OCI-LY3 (cell line): ENCODE results near the gene SLC25A23.

Source experiments
- EZH2phosphoT487 ChIP-seq: fragments of 200-600 bp; shearing (Covaris generic); IDR thresholded peaks from 2 replicates; pipeline ENCODE4 v1.6.1; 2018; ENCODE audit warnings: antibody characterized with exemption, mixed run types, low read depth
- TF ChIP-seq, protein P1 (sequence below): fragments of 200-600, 300-600 bp; sonication (generic); IDR thresholded peaks from 2 replicates; pipeline ENCODE4 v1.5.1; 2014; ENCODE audit warnings: antibody characterized with exemption, low read length, low read depth

DNA sequence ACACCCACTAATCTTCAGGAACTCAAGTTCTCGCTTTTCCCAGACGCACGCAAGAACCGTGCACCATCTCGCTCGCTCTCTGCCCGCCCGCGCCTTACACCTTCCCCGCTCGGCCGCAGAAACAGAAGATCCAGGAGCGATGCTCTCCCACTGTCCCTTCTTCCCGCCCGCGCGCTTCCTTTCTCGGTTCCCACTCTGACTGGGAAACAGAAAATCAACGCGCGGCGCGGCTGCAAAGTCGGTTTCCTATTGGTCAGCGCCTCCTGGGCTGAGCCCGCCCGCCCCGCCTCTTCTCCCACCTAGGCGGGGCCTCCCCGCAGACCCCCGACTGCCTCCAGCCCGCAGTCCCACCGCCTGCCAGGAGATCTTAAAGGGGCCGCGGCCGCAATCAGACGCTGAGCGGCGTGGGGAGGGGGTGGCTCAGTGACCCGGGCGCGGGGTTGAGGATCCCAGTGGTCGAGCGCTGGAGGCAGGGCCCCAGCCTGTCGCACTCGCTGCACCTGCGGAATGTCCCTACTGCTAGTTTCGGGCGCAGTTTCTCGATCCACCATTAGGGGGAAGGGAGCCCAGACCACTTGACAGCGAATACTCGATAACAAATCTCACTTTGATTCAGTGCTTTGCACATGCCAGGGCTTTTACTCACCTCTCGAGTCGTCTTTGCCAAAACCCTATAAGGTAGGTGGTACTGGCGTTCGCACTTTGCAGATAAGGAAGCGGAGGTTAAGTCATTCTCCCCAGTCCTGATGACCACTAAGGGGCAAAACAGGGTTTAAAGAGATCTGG lies 700 bp upstream of the SLC25A23 start:
- TF ChIP-seq, protein P1, sequence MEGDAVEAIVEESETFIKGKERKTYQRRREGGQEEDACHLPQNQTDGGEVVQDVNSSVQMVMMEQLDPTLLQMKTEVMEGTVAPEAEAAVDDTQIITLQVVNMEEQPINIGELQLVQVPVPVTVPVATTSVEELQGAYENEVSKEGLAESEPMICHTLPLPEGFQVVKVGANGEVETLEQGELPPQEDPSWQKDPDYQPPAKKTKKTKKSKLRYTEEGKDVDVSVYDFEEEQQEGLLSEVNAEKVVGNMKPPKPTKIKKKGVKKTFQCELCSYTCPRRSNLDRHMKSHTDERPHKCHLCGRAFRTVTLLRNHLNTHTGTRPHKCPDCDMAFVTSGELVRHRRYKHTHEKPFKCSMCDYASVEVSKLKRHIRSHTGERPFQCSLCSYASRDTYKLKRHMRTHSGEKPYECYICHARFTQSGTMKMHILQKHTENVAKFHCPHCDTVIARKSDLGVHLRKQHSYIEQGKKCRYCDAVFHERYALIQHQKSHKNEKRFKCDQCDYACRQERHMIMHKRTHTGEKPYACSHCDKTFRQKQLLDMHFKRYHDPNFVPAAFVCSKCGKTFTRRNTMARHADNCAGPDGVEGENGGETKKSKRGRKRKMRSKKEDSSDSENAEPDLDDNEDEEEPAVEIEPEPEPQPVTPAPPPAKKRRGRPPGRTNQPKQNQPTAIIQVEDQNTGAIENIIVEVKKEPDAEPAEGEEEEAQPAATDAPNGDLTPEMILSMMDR, result peak; percentile 37
- no peak for TF ChIP-seq EZH2phosphoT487
